Ishikawa (cell line): ENCODE results near the gene LSM2.

Source experiments
- TEAD4 ChIP-seq: IDR thresholded peaks from 2 replicates; pipeline ENCODE4 v1.6.1; 2012
- YY1 ChIP-seq: IDR thresholded peaks from 2 replicates; pipeline ENCODE4 v1.6.1; 2012; ENCODE audit warnings: low read depth

GRCh38 chr6:31761343-31761742 is 45.4 kb downstream of the LSM2 start:
- no peak for TF ChIP-seq YY1
- TF ChIP-seq TEAD4, result no peak
